ENCODE data around the gene GHITM.
"Not testable (repeated sequence)": the region's sequence is repeated elsewhere in the genome, so short reads cannot be mapped to it uniquely, and the experiment has no call there.

The GHITM gene

GRCh38 chr10:84147347-84147746, 8.0 kb downstream of the GHITM start:
- DNase-seq (ENCODE audit: low spot score), result no peak

GRCh38 chr10:84148006-84148597, 8.8 kb downstream of the GHITM start:
- DNase-seq (ENCODE audit: low spot score), result peak; percentile 60

GRCh38 chr10:84149854-84150253, 10.5 kb downstream of the GHITM start:
- no peak for DNase-seq (ENCODE audit: low spot score)

- no peak for DNase-seq (ENCODE audit: low spot score)
Measured at GRCh38 chr10:84152769-84153168, 13.5 kb downstream of the GHITM start.

- DNase-seq (ENCODE audit: low spot score), result no peak
Measured at GRCh38 chr10:84155521-84155920, 16.2 kb downstream of the GHITM start.

- no peak for DNase-seq (ENCODE audit: low spot score)
Measured at GRCh38 chr10:84156009-84156408, 16.7 kb downstream of the GHITM start.

GRCh38 chr10:84156768-84157167, 17.5 kb downstream of the GHITM start:
- DNase-seq (ENCODE audit: low spot score), result no peak

GRCh38 chr10:84158061-84158460, 18.8 kb downstream of the GHITM start:
- DNase-seq (ENCODE audit: low spot score), result no peak

GRCh38 chr10:84158550-84158949, 19.2 kb downstream of the GHITM start:
- no peak for DNase-seq (ENCODE audit: low spot score)

GRCh38 chr10:84159076-84159685, 19.9 kb downstream of the GHITM start:
- no peak for DNase-seq (ENCODE audit: low spot score)

GRCh38 chr10:84160663-84161362, 21.5 kb downstream of the GHITM start:
- DNase-seq (ENCODE audit: low spot score), result no peak

GRCh38 chr10:84163996-84164395, 24.7 kb downstream of the GHITM start:
- no peak for DNase-seq (ENCODE audit: low spot score)

- no peak for DNase-seq (ENCODE audit: low spot score)
Measured at GRCh38 chr10:84164442-84164841, 25.1 kb downstream of the GHITM start.

- peak; percentile 35 for DNase-seq (ENCODE audit: low spot score)
Measured at GRCh38 chr10:84166620-84167288, 27.4 kb downstream of the GHITM start.

GRCh38 chr10:84167289-84167653, 28.0 kb downstream of the GHITM start:
- peak; percentile 65 for DNase-seq (ENCODE audit: low spot score)

- DNase-seq (ENCODE audit: low spot score), result peak; percentile 28
Measured at GRCh38 chr10:84168382-84168781, 29.1 kb downstream of the GHITM start.

- not testable (repeated sequence) for DNase-seq (ENCODE audit: low spot score)
Measured at GRCh38 chr10:84171237-84171636, 31.9 kb downstream of the GHITM start.

GRCh38 chr10:84171700-84172466, 32.6 kb downstream of the GHITM start:
- DNase-seq (ENCODE audit: low spot score), result peak; percentile 88

- DNase-seq (ENCODE audit: low spot score), result peak; percentile 46
Measured at GRCh38 chr10:84172467-84173356, 33.4 kb downstream of the GHITM start.

GRCh38 chr10:84173501-84173929, 34.2 kb downstream of the GHITM start, which contains the start of gene GPR15LG:
Gene GPR15LG (plus strand): TSS chr10:84173801. CDS start chr10:84173852, 51 bp downstream.
- DNase-seq (ENCODE audit: low spot score), result no peak

- DNase-seq (ENCODE audit: low spot score), result no peak
Measured at GRCh38 chr10:84175436-84175835, 36.1 kb downstream of the GHITM start.
